ENCODE results near the gene NEK7.

DNA sequence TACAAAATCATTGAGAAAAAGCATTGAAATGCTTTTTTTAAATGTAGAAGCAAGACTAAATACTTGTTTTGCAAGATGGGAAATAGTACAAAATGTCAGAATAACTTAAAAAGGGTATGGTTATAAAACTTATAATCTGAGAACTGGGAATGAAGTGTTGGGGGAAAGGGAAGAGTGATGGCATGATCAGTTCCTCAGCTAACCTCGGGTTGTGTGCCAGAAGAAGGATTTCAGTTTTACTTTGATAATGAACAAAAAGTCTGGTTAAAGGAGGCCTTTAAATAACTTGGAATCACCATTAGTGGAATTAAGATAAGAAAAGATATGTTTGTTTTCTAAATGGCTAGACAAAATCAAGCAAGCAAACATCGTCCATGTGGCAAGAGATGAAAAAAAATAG, 20.7 kb downstream of the NEK7 start:
- TF ChIP-seq, protein P1, sequence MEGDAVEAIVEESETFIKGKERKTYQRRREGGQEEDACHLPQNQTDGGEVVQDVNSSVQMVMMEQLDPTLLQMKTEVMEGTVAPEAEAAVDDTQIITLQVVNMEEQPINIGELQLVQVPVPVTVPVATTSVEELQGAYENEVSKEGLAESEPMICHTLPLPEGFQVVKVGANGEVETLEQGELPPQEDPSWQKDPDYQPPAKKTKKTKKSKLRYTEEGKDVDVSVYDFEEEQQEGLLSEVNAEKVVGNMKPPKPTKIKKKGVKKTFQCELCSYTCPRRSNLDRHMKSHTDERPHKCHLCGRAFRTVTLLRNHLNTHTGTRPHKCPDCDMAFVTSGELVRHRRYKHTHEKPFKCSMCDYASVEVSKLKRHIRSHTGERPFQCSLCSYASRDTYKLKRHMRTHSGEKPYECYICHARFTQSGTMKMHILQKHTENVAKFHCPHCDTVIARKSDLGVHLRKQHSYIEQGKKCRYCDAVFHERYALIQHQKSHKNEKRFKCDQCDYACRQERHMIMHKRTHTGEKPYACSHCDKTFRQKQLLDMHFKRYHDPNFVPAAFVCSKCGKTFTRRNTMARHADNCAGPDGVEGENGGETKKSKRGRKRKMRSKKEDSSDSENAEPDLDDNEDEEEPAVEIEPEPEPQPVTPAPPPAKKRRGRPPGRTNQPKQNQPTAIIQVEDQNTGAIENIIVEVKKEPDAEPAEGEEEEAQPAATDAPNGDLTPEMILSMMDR (IDR thresholded peaks at IDR 0.05; ENCODE audit: poor library complexity): no peak
- TF ChIP-seq EZH2 (IDR thresholded peaks at IDR 0.05; ENCODE audit: borderline replicate concordance): no peak
